GM19468 (cell line): ENCODE results near the gene SGIP1.

Experiments used
- ATAC-seq: cut with Tn5 transposase; IDR thresholded peaks from one replicate; pipeline ENCODE4 v1.9.1; 2021; ENCODE audit warnings: mild to moderate bottlenecking, moderate library complexity, moderate number of reproducible peaks; ENCODE audit not compliant: unreplicated experiment; ENCODE audit errors: extremely low read depth

Gene SGIP1

DNA sequence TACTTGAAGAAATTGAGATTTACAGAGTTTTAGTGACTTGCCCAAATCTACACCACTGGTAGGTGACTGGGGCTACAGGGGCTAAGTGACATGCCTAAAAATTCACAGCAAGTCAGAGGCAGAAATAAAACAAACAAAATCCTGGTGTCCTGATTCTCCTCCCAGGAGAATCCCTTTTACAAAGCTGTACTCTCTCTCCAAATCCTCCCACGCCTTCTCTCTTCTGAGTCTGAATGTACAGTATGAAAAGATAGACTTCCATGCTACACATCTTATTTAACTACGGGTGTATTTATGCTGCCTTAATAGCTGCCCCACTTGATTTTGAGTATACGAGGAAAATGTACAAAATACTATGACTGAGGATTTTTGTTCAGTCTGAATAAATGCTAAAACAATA, 65.4 kb downstream of the SGIP1 start:
- ATAC-seq = no peak

DNA sequence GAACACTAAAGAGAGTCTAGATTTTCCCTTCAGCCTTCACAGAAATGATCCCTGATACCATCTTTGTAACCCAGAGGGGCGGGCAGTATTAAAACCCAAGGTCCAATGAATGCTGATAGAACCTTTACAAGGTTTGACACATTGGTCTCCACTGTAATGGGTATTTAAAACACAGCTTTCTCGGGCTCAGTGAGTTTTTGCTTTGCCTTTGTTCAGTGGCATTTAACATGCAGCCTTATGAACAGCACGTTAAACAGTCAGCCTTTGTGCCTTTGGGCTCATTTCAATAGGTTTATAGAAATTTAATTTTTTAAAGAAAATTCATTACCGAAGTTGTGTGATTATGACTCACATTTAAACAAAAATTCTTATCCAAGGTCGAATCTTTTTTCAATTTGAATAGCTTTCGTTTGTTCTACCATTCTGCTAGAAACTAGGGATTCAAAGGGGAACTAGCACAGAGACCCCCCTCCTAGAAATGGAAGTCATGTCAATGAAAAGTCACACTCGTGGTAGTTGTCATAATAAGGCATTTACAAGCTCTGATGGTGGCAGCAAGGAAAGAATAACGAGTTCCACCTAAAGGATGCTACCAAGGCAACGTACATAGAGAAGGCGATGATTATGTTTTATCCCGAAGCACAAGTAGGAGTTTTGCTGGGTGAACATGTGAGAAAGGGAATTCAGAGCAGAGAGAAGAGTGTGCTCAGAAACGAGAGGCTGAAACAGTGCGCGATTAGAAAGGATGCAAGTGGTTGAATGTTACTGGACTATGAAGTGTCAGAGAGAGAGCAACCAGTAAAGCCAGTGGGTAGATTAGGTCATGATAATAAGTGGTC, 66.2 kb downstream of the SGIP1 start:
- no peak for ATAC-seq

DNA sequence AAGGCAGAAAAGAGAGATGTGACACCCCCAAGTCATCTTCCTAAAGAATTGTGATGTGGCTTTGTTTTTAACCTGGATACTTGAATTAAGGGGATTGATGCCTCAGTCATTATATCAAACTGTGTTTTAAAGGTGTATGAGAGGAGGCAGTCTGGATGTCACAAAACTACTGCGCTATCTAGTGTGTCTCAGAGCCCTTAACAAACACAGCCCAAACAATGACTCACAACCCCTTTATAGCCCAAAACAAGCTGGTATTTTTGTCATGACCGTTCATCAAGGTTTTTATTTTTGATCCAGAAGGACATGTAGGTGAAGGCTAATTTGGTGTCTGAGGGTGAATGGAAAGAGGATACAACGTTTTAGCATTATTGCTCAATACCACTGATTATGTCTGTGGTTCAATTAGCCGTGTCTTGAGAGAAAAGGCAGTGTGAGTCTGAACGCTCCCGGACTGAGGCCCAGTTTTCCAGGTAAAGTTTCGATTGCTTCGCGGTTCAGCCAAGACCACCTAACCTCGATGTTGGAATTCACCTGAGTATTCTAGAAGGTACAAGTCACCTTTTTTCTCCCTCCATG, 71.6 kb downstream of the SGIP1 start:
- no peak for ATAC-seq

DNA sequence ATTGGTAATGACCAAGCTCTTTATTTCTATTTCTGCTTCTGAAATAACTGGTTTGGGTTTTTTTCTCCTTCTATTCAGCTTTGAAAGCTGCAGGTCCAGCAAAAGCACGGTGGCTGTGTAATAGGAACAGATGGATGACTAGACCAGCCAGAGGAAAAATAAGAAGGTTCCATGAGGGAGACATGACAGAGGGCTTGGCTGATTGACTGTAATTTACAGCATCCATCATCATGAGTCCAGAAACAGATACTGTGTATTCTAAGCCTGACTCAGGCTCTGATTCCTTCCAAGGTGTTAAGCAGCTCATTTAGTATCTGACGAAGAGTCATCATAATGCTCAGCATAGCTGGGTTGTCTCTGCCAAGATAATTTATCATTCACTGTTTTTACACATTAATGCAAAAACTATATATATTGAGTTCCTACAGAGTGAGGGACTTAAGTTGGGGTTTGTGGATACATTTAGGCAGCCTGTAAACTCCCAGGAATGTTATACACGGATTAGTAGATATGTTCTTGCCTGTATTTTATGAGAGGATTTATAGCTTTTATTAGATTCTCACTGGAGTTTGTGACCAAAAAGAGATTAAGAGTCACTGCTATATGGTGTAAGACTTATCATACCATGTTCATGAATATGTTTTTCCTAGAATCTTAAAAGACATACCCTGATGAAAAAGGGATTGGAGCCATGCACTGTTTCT, 72.6 kb downstream of the SGIP1 start:
- ATAC-seq = no peak

DNA sequence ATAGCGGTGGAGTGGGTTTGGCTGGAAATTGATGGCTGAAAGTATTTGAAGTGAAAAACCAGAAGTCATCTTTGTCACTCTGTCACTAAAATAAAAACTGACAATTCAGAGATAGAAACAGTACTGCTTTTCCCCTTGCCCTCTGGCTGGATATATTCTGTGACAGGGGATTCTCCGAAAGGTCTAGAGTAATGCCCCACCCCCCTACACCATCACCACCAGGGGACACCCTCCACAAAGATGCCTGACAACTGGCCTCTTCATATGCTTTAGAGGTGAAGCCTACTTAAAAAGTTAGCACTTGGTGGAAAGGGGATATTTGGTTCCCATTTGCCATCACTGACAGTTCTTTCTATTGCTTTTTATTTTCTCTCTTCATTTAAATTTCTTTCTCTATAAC, 73.5 kb downstream of the SGIP1 start:
- no peak for ATAC-seq

GRCh38 chr1:66613187-66613586, 79.2 kb downstream of the SGIP1 start:
- ATAC-seq = no peak

GRCh38 chr1:66617362-66618184, 83.6 kb downstream of the SGIP1 start:
- no peak for ATAC-seq

DNA sequence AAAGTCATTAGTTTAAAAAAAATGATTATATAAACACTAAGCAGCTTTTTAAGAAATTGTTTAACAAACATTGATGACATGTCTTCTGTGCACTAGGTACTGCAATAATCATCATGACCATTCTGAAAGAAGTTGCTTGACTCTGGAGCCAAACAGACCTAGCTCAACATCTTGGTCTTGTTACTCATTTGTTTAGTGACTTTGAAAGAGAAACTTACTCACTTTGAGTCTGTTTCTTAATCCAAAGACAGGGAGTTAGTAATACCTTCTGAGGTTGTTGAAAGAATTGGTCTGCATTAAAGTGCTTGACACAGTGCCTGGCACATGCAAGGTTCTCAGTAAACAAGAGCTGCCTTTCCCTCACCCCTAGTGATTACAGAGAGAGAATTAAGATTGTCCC, 84.4 kb downstream of the SGIP1 start:
- no peak for ATAC-seq

- no peak for ATAC-seq
Measured at GRCh38 chr1:66623812-66624211, 89.9 kb downstream of the SGIP1 start.

- ATAC-seq = no peak
Measured at GRCh38 chr1:66624412-66625060, 90.6 kb downstream of the SGIP1 start.

- no peak for ATAC-seq
Measured at GRCh38 chr1:66626261-66626660, 92.3 kb downstream of the SGIP1 start.

DNA sequence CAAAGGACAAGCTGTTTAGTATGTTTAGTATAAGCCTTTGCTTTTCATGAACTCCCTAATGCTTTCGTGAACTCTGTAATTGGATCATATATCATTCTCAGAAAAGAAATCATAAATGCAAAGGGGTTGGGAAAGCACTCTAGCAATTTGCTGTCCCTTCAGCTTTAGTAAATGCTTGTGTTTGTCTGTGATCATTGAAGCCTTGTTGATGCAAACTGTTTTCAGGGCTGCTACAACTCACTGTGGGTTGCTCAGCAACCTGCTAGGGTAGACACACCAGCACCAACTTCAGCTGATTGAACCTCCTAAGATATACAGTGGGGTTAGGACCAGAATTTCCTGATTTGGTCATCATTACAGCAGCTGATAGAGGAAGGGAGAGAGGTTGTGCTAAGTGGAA, 95.0 kb downstream of the SGIP1 start:
- no peak for ATAC-seq

DNA sequence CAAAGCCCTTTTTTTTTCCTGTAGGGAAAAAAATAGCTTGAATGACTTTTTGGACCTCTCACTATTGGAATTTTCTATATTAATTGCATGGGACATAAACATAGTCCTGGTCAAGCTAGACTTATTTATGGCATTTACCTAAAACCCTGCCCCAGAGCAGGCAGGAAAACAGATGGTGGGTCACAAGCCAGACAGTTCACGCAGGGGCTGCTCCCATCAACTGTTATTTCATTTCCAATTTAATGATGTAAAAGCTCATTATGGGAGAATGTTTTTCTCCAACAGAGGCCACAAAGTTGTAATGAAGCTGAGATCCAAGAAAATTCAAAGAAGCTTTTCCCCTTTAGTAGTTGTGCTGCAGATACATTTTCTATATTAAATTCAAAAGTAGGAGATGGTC, 99.2 kb downstream of the SGIP1 start:
- ATAC-seq = no peak

DNA sequence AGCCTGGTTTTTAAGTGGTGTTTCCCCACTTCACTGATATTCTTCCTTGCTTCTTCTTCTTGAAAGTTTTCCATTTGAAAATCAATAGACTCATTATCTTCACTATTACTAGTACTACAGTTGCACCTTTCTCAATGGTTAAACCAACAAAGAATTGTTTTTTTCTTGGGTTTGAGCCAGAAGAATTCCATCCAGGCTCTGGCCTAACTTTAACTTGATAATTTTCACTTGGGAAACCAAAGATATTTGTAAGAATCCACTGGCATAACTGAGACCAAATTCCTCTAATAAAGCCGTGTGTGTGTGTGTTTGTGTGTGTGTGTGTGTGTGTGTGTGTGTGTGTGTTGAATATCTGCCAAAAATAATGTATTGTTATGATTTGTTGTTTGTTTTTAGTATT, 103.2 kb downstream of the SGIP1 start:
- no peak for ATAC-seq

GRCh38 chr1:66641891-66642473, 108.0 kb downstream of the SGIP1 start:
- ATAC-seq = no peak

GRCh38 chr1:66642992-66643391, 109.0 kb downstream of the SGIP1 start:
- ATAC-seq = no peak

DNA sequence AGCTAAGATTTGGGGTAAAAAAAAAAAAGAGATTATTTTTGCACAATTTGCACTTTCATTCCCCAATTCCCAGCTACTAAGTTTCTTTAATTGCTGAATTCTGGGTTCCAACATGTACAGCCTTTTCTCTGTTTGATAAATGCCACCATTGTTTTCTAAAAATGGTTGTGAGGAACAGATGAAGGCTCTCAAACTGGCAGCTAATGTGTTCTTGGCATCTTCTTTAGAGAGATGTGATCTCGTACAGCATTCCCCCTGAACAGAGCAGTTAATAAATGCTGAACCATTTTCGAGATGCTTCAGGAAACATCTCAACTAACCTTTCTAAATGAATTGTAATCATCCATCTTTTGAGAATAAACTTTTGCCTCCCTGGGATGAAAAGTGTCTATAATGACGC, 110.4 kb downstream of the SGIP1 start:
- no peak for ATAC-seq

DNA sequence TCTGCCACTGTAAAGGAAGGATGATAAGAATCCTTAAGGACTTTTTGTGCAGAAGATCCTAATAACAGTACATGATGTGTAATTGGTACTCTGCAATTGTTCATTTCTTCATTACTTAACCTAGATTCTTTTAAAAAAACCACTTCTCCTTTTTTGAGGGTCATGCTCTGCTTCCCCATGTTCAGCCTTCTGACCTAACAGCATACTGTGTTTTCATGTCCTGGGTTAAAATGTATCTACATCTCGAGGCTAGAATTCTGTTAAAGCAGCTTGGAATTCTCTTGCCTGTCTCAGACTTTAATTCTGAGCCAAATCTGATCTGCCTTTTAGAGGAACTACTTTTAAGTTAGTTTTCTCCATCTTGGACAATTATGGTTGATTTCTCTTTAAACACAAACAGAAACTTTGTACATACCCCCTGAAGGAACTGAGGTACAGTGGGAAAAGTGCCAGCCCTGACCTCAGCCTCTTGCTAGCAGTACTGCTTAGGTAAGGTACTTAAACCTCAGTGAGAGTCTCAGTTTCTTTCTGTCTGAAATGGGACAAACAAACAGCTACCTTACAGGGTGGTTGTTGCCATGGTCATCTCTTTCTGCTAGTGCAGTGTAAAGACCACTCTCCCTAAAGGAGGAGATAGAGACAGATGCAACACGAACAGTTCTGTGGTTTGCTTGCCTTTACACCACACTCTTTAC, 115.1 kb downstream of the SGIP1 start:
- peak; percentile 87 for ATAC-seq

DNA sequence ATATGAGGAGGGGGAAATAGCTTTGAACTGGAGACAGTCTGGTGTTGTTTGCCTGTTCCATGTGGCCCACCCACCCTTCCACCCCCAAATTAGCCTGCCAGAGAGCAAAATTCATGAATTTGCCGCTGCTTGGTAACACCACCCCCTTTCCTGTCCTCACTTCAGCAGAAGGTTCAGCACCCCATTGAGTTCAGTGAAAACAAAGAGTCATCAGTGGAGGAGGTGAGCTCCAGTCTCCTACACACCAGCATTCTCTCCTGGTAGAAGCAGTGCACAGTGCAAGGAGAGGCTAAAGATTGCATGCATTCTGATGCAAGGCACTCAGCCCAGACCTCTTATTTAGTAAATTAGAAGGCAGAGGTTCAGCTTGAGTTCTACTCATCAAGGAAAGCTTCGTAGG, 118.6 kb downstream of the SGIP1 start:
- no peak for ATAC-seq
